ENCODE data around the gene FARP1. TPM values are rescaled to one million over a fixed set of nuclear protein-coding genes. Genes with fewer than 3 reads are reported as not detected.

The FARP1 gene
- total RNA-seq, 1 donor from 2014 or later = 128 TPM

GRCh38 chr13:98262292-98262691 is 119.4 kb downstream of the FARP1 start:
- DNase-seq (ENCODE audit: low read depth) (no peak), FAIRE-seq (no peak)
- H3K27me3 Mint-ChIP-seq (ENCODE audit: low read depth, unreplicated experiment) = no peaks in the 10 kb centered on the region
- no peak overlapping the region for H3K4me3 Mint-ChIP-seq (ENCODE audit: unreplicated experiment)
- peaks cover 46% of the 10 kb centered on the region for H3K79me2 ChIP-seq (ENCODE audit: insufficient read depth, low read length)
- no peak overlapping the region for H3K4me2 ChIP-seq (ENCODE audit: low read length)
- H3K9ac ChIP-seq (ENCODE audit: low read length) = no peak overlapping the region
- H3K27ac ChIP-seq (ENCODE audit: low read depth, low read length) = no peak overlapping the region
- H3K36me3 ChIP-seq (ENCODE audit: insufficient read depth, low read length) = no peaks in the 10 kb centered on the region
- H3K9me3 Mint-ChIP-seq (ENCODE audit: unreplicated experiment) = no peaks in the 10 kb centered on the region
- no peaks in the 10 kb centered on the region for H3K9me3 ChIP-seq (ENCODE audit: insufficient read depth, low read depth, low read length)
- peaks cover under 1% of the 10 kb centered on the region for H3K36me3 Mint-ChIP-seq (ENCODE audit: low read depth, unreplicated experiment)
- peak overlapping the region; percentile 29 for H3K27ac Mint-ChIP-seq (ENCODE audit: unreplicated experiment)
- TF ChIP-seq EZH2 (IDR thresholded peaks at IDR 0.05; ENCODE audit: insufficient read depth, low read length) = no peak
- no peak for TF ChIP-seq CTCF (IDR thresholded peaks at IDR 0.05; ENCODE audit: insufficient read depth, low read depth, low read length)
- no peaks in the 10 kb centered on the region for H3K27me3 ChIP-seq (ENCODE audit: insufficient read depth, low read length)
- peaks cover 24% of the 10 kb centered on the region for H3K4me1 Mint-ChIP-seq (ENCODE audit: low read depth, unreplicated experiment)
- H4K20me1 ChIP-seq (ENCODE audit: insufficient read depth, low read length) = peaks cover 39% of the 10 kb centered on the region
- H3K4me1 ChIP-seq (ENCODE audit: insufficient read depth, low read length) = peaks cover 18% of the 10 kb centered on the region
- H3K4me3 ChIP-seq (ENCODE audit: insufficient read depth, low read depth, low read length) = no peak overlapping the region
- H2AFZ ChIP-seq (ENCODE audit: low read depth, low read length) = no peak overlapping the region

- H4K20me1 ChIP-seq (ENCODE audit: insufficient read depth, low read length) = peaks cover 49% of the 10 kb centered on the region
- Mint-ChIP-seq H3K36me3 (ENCODE audit: low read depth, unreplicated experiment) (peaks cover 7% of the 10 kb centered on the region), H3K27ac (ENCODE audit: unreplicated experiment) (no peak overlapping the region), H3K4me1 (ENCODE audit: low read depth, unreplicated experiment) (peaks cover 26% of the 10 kb centered on the region), H3K27me3 (ENCODE audit: low read depth, unreplicated experiment) (no peaks in the 10 kb centered on the region), H3K4me3 (ENCODE audit: unreplicated experiment) (no peak overlapping the region), H3K9me3 (ENCODE audit: unreplicated experiment) (no peaks in the 10 kb centered on the region)
- H3K27me3 ChIP-seq (ENCODE audit: insufficient read depth, low read length) = no peaks in the 10 kb centered on the region
- H3K9ac ChIP-seq (ENCODE audit: low read length) = no peak overlapping the region
- no peaks in the 10 kb centered on the region for H3K36me3 ChIP-seq (ENCODE audit: insufficient read depth, low read length)
- no peak for DNase-seq (ENCODE audit: low read depth)
- H2AFZ ChIP-seq (ENCODE audit: low read depth, low read length) = no peak overlapping the region
- TF ChIP-seq CTCF (IDR thresholded peaks at IDR 0.05; ENCODE audit: insufficient read depth, low read depth, low read length) = no peak
- TF ChIP-seq EZH2 (IDR thresholded peaks at IDR 0.05; ENCODE audit: insufficient read depth, low read length) = no peak
- peaks cover 46% of the 10 kb centered on the region for H3K79me2 ChIP-seq (ENCODE audit: insufficient read depth, low read length)
- no peak for FAIRE-seq
- peaks cover 22% of the 10 kb centered on the region for H3K4me1 ChIP-seq (ENCODE audit: insufficient read depth, low read length)
- H3K9me3 ChIP-seq (ENCODE audit: insufficient read depth, low read depth, low read length) = no peaks in the 10 kb centered on the region
- no peak overlapping the region for H3K4me2 ChIP-seq (ENCODE audit: low read length)
- H3K4me3 ChIP-seq (ENCODE audit: insufficient read depth, low read depth, low read length) = no peak overlapping the region
- H3K27ac ChIP-seq (ENCODE audit: low read depth, low read length) = no peak overlapping the region
These were observed 120.9 kb downstream of the FARP1 start for GRCh38 chr13:98263841-98264240.

GRCh38 chr13:98264877-98265276 is 122.0 kb downstream of the FARP1 start:
- Mint-ChIP-seq H3K27me3 (ENCODE audit: low read depth, unreplicated experiment) (no peaks in the 10 kb centered on the region), H3K4me3 (ENCODE audit: unreplicated experiment) (no peak overlapping the region), H3K36me3 (ENCODE audit: low read depth, unreplicated experiment) (peaks cover 10% of the 10 kb centered on the region), H3K9me3 (ENCODE audit: unreplicated experiment) (no peaks in the 10 kb centered on the region), H3K27ac (ENCODE audit: unreplicated experiment) (no peak overlapping the region), H3K4me1 (ENCODE audit: low read depth, unreplicated experiment) (peaks cover 26% of the 10 kb centered on the region)
- Histone ChIP-seq H3K9me3 (ENCODE audit: insufficient read depth, low read depth, low read length) (no peaks in the 10 kb centered on the region), H3K79me2 (ENCODE audit: insufficient read depth, low read length) (peaks cover 47% of the 10 kb centered on the region), H3K9ac (ENCODE audit: low read length) (no peak overlapping the region), H3K4me1 (ENCODE audit: insufficient read depth, low read length) (peaks cover 22% of the 10 kb centered on the region), H3K27me3 (ENCODE audit: insufficient read depth, low read length) (no peaks in the 10 kb centered on the region), H2AFZ (ENCODE audit: low read depth, low read length) (no peak overlapping the region), H4K20me1 (ENCODE audit: insufficient read depth, low read length) (peaks cover 52% of the 10 kb centered on the region), H3K4me2 (ENCODE audit: low read length) (no peak overlapping the region), H3K27ac (ENCODE audit: low read depth, low read length) (no peak overlapping the region), H3K36me3 (ENCODE audit: insufficient read depth, low read length) (no peaks in the 10 kb centered on the region), H3K4me3 (ENCODE audit: insufficient read depth, low read depth, low read length) (no peak overlapping the region)
- TF ChIP-seq CTCF (IDR thresholded peaks at IDR 0.05; ENCODE audit: insufficient read depth, low read depth, low read length) = no peak
- no peak for TF ChIP-seq EZH2 (IDR thresholded peaks at IDR 0.05; ENCODE audit: insufficient read depth, low read length)
- FAIRE-seq = no peak
- DNase-seq (ENCODE audit: low read depth) = no peak

All from astrocyte (in vitro differentiated cells and primary cell).